Fibroblast of the aortic adventitia (primary cell): Measurements from ENCODE around the gene TMPRSS13. TPM values are rescaled to one million over a fixed set of nuclear protein-coding genes. Genes with fewer than 3 reads are reported as not detected.

Experiments
- DNase-seq: peaks from one replicate; pipeline ENCODE4 v3.0.0-alpha.2; 2010; ENCODE audit warnings: low read depth
- H3K4me3 ChIP-seq: 2 replicates; pipeline ENCODE4 v1.5.1; 2011; ENCODE audit warnings: low read depth, mild to moderate bottlenecking, control low read depth, low read length, moderate library complexity
- CTCF ChIP-seq: IDR thresholded peaks from 2 replicates; pipeline ENCODE4 v1.5.1; 2011; ENCODE audit warnings: mild to moderate bottlenecking, low read length, control low read depth, inconsistent platforms; ENCODE audit not compliant: insufficient read depth
- total RNA-seq: library from RNA; depleted of rRNA; stranded (reverse); fragments of >200 nt; gene quantifications from 2 replicates; pipeline ENCODE4 v1.2.3, GENCODE V29; 2012; ENCODE audit warnings: low replicate concordance

TMPRSS13 gene
- total RNA-seq, 1 donor, result not detected

GRCh38 chr11:117903505-117904382 lies 25.5 kb downstream of the TMPRSS13 start:
- TF ChIP-seq CTCF, result no peak
- H3K4me3 ChIP-seq, result no peak overlapping the region
- DNase-seq, result no peak

GRCh38 chr11:117902001-117902845 lies 27.0 kb downstream of the TMPRSS13 start:
- H3K4me3 ChIP-seq, result no peak overlapping the region
- no peak for DNase-seq
- TF ChIP-seq CTCF, result no peak

- TF ChIP-seq CTCF, result no peak
- H3K4me3 ChIP-seq, result no peak overlapping the region
- no peak for DNase-seq
These were observed 27.6 kb downstream of the TMPRSS13 start for GRCh38 chr11:117901601-117902000.

- no peak overlapping the region for H3K4me3 ChIP-seq
- no peak for TF ChIP-seq CTCF
- no peak for DNase-seq
These were observed 28.3 kb downstream of the TMPRSS13 start for GRCh38 chr11:117900720-117901440.

GRCh38 chr11:117900121-117900648 lies 29.0 kb downstream of the TMPRSS13 start:
- no peak for DNase-seq
- no peak for TF ChIP-seq CTCF

GRCh38 chr11:117898059-117898458 lies 31.1 kb downstream of the TMPRSS13 start:
- DNase-seq, result no peak
- TF ChIP-seq CTCF, result no peak
- H3K4me3 ChIP-seq, result no peak overlapping the region

More at GRCh38 chr11:117900121-117900648, 29.0 kb downstream of the TMPRSS13 start:
- no peak overlapping the region for H3K4me3 ChIP-seq
